BLaER1 treated with 17β-estradiol and CSF1 and Interleukin-3, amounts not matched to agents 10 nM and 100 nM (cell line): ENCODE measurements around the gene SLC25A41.

Experiments
- H3K27ac ChIP-seq, 11 experiments: shearing (Covaris generic); formaldehyde crosslinking; 2 replicates each; pipeline ENCODE4 v1.8.1; 2022
- H3K27me3 ChIP-seq, 11 experiments: shearing (Covaris generic); formaldehyde crosslinking; 2 replicates each; pipeline ENCODE4 v1.8.1; 2022
- H3K36me3 ChIP-seq, 11 experiments: shearing (Covaris generic); formaldehyde crosslinking; 2 replicates each; pipeline ENCODE4 v1.8.1; 2022
- H3K4me1 ChIP-seq, 10 experiments: shearing (Covaris generic); formaldehyde crosslinking; 2 replicates each; pipeline ENCODE4 v1.8.1; 2022
- H3K4me2 ChIP-seq, 11 experiments: shearing (Covaris generic); formaldehyde crosslinking; 2 replicates each; pipeline ENCODE4 v1.8.1; 2022
- H3K4me3 ChIP-seq, 10 experiments: shearing (Covaris generic); formaldehyde crosslinking; 2 replicates each; pipeline ENCODE4 v1.8.1; 2022
- H3K9ac ChIP-seq, 11 experiments: shearing (Covaris generic); formaldehyde crosslinking; 2 replicates each; pipeline ENCODE4 v1.8.1; 2022
- H3K9me3 ChIP-seq, 11 experiments: shearing (Covaris generic); formaldehyde crosslinking; replicated peaks in 1 of 11; 2 replicates each; pipeline ENCODE4 v1.8.1; 2022
- H4K20me1 ChIP-seq, 11 experiments: shearing (Covaris generic); formaldehyde crosslinking; 2 replicates each; pipeline ENCODE4 v1.8.1; 2022
- Cebpa-rat ChIP-seq, 11 experiments: shearing (Covaris generic); IDR thresholded peaks; 2 replicates each; pipeline ENCODE4 v1.8.1; 2022

The SLC25A41 gene

DNA sequence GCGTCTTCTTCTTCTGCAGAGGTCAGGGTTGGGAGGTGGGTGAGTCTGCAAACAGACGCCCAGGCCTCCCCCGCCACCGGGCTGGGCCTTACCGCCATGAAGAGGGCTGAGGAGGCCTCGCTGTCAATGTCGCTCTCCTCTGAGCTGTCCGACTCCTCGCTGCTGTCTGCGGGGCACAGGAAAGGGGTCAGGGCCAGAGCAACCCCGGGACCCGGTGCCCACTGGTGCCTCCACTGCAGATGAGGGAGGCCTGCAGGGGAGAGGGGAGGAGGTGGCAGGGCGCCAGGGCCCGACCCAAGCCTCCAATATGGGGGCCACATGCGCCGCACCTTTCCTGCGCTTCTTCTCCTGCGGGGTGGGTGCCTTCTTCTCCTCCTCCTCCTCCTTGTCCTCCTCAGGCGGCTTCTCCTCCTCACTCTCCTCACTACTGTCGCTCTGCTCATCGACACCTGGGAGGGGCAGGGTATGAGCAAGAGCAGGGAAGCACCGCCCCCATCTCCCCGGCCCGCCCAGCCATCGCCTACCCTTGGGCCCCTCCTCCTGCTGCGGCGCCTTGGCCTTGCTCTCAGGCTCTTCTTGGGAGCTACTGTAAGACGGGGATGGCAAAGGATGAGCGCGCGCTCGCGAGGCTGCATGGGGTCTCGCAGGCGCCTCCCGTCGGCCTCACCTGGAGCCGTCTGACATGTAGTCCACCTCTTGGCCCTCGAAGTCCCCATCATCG lies 52.4 kb downstream of the SLC25A41 start:
- Histone ChIP-seq H3K27me3 (no peaks in the 10 kb centered on the region), H3K9ac (no peak overlapping the region), H3K36me3 (peaks cover 82 to 100% (median 90%) of the 10 kb centered on the region in 11 experiments), H3K27ac (no peak overlapping the region), H3K4me3 (no peak overlapping the region), H3K4me2 (no peak overlapping the region), H3K9me3 (peaks cover 0 to 21% (median 0%) of the 10 kb centered on the region in 11 experiments; a peak in 8 of 22 replicates), H4K20me1 (peaks cover 0 to 96% (median 12%) of the 10 kb centered on the region in 11 experiments; a peak in 11 of 22 replicates), H3K4me1 (no peaks in the 10 kb centered on the region)
- no peak for TF ChIP-seq Cebpa-rat (IDR thresholded peaks at IDR 0.05)

DNA sequence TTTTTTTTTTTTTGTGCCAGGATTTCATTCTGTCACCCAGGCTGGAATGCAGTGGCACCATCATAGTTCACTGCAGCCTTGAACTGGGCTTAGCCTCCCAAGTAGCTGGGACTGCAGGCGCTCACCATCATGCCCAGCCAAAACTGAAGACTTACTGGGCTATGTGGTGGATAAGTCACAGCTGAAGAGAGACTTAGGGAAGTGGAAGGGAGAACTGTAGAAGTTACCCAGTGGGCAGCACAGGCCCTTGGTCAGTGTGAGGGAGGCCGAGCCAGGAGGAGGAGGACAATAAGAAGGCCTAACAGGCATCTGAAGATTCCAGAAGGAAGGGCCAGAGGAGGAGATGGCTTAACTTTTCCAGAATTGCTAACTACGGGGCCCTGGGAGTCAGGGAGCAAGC lies 53.8 kb downstream of the SLC25A41 start:
- Histone ChIP-seq H4K20me1 (peaks cover 0 to 96% (median 8%) of the 10 kb centered on the region in 11 experiments; a peak in 10 of 22 replicates), H3K27me3 (no peaks in the 10 kb centered on the region), H3K9me3 (peaks cover 0 to 21% (median 0%) of the 10 kb centered on the region in 11 experiments; a peak in 8 of 22 replicates), H3K4me2 (no peak overlapping the region), H3K36me3 (peaks cover 70 to 100% (median 86%) of the 10 kb centered on the region in 11 experiments), H3K9ac (no peak overlapping the region), H3K4me1 (no peaks in the 10 kb centered on the region; a peak in 1 of 20 replicates), H3K27ac (no peak overlapping the region), H3K4me3 (no peak overlapping the region)
- TF ChIP-seq Cebpa-rat (IDR thresholded peaks at IDR 0.05), result no peak

GRCh38 chr19:6378486-6378885 lies 55.1 kb downstream of the SLC25A41 start:
- Histone ChIP-seq H3K9me3 (peaks cover 0 to 21% (median 0%) of the 10 kb centered on the region in 11 experiments; a peak in 8 of 22 replicates), H3K4me1 (peaks cover 7 to 11% (median 8%) of the 10 kb centered on the region in 10 experiments; a peak in 19 of 20 replicates), H3K4me3 (no peak overlapping the region), H3K27ac (no peak overlapping the region), H3K9ac (no peak overlapping the region), H3K4me2 (no peak overlapping the region), H3K27me3 (no peaks in the 10 kb centered on the region), H4K20me1 (peaks cover 0 to 94% (median 13%) of the 10 kb centered on the region in 11 experiments; a peak in 10 of 22 replicates), H3K36me3 (peaks cover 59 to 94% (median 78%) of the 10 kb centered on the region in 11 experiments)
- no peak for TF ChIP-seq Cebpa-rat (IDR thresholded peaks at IDR 0.05)

DNA sequence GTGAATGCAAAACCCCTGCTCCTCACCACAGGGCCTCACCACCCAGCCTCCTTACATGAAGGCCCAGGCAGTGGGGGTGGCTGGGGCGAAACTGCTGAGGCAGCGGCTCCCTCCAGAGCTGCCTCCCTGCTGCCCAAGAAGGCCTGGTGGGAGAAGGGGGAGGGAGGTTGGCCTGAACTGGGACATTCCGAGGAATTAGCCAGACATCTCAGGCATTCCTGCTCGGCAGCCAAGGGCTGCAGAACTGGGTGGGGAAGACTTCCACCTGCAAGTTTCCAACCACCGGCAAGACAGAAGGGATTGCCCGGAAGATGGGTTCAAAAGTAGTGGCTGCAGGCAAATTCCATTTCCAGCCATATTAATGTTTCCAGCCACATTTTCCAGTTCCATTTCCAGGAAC lies 55.5 kb downstream of the SLC25A41 start:
- H3K4me3 ChIP-seq, result no peak overlapping the region
- H3K4me2 ChIP-seq, result no peak overlapping the region
- no peak overlapping the region for H3K9ac ChIP-seq
- H3K4me1 ChIP-seq, result peaks cover 7 to 11% (median 8%) of the 10 kb centered on the region in 10 experiments; a peak in 19 of 20 replicates
- no peak overlapping the region for H3K27ac ChIP-seq
- H4K20me1 ChIP-seq, result peaks cover 0 to 90% (median 12%) of the 10 kb centered on the region in 11 experiments; a peak in 10 of 22 replicates
- H3K36me3 ChIP-seq, result peaks cover 55 to 90% (median 73%) of the 10 kb centered on the region in 11 experiments
- H3K27me3 ChIP-seq, result no peaks in the 10 kb centered on the region
- no peak for TF ChIP-seq Cebpa-rat (IDR thresholded peaks at IDR 0.05)
- H3K9me3 ChIP-seq, result peaks cover 0 to 21% (median 0%) of the 10 kb centered on the region in 11 experiments; a peak in 8 of 22 replicates

- peaks cover 0 to 20% (median 0%) of the 10 kb centered on the region in 11 experiments; a peak in 8 of 22 replicates for H3K9me3 ChIP-seq
- H3K4me2 ChIP-seq, result no peak overlapping the region
- no peaks in the 10 kb centered on the region for H3K27me3 ChIP-seq
- no peak overlapping the region for H3K4me3 ChIP-seq
- no peak for TF ChIP-seq Cebpa-rat (IDR thresholded peaks at IDR 0.05)
- peaks cover 8 to 16% (median 14%) of the 10 kb centered on the region in 10 experiments; a peak in 19 of 20 replicates for H3K4me1 ChIP-seq
- peaks cover 0 to 77% (median 12%) of the 10 kb centered on the region in 11 experiments; a peak in 10 of 22 replicates for H4K20me1 ChIP-seq
- H3K27ac ChIP-seq, result peak overlapping the region in 1 of 11 experiments; percentile 3; a peak in 1 of 22 replicates
- peak overlapping the region in 3 of 11 experiments; percentile 16 to 40 (median 24); a peak in 3 of 22 replicates for H3K9ac ChIP-seq
- peaks cover 41 to 76% (median 59%) of the 10 kb centered on the region in 11 experiments for H3K36me3 ChIP-seq
Measured at GRCh38 chr19:6376512-6377190, 56.9 kb downstream of the SLC25A41 start.
